Measurements from ENCODE around the gene C2orf42. TPM values are rescaled to one million over a fixed set of nuclear protein-coding genes. Genes with fewer than 3 reads are reported as not detected.
"Not testable (repeated sequence)": the region's sequence is repeated elsewhere in the genome, so short reads cannot be mapped to it uniquely, and the experiment has no call there.

Gene C2orf42
- total RNA-seq, 1 donor from 2014 or later: 13.2 TPM

DNA sequence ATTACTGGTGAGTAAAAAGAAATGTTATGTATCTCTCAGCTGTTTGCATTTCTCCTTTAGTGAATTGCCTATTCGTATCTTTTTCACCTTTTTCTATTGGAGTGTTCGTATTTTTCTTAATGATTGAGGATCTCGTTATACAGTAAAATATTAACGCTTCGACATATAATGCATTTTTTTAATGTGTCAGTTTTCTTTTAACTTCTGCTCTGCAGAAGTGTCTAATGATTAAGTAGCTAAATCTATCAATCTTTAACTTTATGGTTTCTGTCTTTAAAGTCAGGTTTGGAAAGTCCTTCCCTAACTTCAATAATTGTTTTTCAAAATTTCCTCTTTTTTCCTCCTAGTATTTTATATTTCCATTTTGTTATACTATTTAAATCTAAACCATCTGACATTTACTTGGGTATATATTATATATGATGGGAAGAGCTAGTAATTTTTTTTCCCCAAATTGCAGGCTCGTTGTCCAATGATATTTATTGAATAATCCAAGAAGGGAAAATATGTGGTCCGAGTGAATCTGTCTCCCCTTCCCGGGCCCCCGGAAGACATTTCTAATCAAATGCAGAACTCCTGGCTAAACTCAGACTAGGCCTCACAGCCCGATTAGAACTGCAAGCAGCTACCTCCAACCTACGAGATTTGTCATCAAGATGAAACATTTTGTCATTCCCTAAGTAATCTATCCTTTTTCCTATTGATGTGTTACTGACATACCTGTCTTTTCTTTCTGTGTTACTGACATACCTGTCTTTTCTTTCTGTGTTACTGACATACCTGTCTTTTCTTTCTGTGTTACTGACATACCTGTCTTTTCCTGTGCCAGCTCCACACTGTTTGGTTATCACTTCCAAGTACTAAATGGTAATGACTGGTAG is 86.3 kb downstream of the C2orf42 start:
- peak; percentile 67 for DNase-seq (ENCODE audit: low read depth)

DNA sequence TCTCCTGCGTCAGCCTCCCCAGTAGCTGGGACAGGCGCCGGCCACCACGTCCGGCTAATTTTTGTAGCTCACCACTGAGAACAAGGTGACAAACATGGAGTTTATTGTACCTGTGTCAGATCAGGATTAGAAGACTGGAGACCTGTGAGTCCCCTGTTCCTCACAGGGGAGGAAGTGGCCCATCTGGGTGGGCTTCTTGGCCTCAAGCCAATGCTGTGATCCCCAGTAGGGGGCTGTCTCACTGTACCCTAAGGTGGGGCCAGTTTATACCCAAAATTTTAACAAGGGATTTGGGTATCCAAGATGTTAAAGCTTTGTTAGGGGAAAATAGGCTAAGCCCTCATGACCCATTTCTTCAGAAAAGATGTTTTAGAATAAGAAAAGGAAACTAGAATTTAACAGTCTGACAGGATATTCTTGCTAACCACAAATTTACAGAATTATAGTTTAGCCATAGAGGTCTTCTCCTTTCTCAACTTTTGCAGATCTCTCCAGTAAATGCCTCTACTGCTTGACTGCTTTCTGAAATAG is 87.2 kb downstream of the C2orf42 start:
- DNase-seq (ENCODE audit: low read depth): no peak

DNA sequence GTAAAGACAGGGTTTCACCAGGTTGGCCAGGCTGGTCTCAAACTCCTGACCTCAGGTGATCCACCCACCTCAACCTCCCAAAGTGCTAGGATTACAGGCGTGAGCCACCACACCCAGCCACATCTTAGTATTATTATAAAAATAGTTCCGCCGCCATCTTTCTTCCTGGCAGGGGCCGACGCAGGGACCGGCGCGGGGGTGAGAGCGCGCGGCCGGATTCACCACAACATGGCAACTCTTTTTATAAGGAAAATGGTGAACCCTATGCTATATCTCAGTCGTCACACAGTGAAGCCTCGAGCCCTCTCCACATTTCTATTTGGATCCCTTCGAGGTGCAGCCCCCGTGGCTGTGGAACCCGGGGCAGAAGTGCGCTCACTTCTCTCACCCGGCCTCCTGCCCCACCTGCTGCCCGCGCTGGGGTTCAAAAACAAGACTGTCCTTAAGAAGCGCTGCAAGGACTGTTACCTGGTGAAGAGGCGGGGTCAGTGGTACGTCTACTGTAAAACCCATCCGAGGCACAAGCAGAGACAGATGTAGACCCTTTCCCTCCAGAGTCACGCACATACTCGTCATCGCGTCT is 88.4 kb downstream of the C2orf42 start:
- DNase-seq (ENCODE audit: low read depth): not testable (repeated sequence)

DNA sequence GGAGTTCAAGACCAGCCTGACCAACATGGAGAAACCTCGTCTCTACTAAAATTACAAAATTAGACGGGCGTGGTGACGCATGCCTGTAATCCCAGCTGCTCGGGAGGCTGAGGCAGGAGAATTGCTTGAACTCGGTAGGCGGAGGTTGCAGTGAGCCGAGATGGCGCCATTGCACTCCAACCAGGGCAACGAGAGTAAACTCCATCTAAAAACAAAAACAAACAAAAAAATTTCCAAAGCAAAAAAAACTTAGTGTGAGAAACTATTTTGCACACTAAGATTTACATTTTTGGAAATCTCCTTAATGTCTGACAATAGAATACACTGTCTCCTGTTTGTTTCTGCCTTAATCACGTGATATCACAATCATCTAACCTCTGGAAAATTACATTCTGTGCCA is 89.1 kb downstream of the C2orf42 start:
- not testable (repeated sequence) for DNase-seq (ENCODE audit: low read depth)

DNA sequence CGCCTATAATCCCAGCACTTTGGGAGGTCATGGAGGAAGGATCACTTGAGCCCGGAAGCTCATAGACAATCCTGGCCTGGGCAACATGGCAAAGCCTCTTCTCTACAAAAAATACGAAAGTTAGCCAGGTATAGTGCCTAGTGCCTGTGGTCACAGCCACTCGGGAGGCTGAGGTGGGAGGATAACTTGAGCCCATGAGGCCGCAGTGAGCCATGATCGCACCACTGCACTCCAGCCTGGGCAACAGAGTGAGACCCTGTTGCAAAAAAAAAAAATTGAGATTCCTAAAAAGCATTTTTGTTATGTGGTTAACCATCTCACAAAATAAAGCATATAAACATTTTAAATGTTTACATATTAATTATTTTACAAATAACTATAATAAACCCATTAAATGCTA is 89.6 kb downstream of the C2orf42 start:
- DNase-seq (ENCODE audit: low read depth): no peak

Other genes starting within 250 kb of the C2orf42 start
- 0.80 and 0.99 TPM in 2 replicates for gene ASPRV1, start 229.4 kb downstream of the C2orf42 start, total RNA-seq
- gene PCBP1, start 103.5 kb downstream of the C2orf42 start, total RNA-seq: 58.6 and 60.0 TPM in 2 replicates
- gene TIA1, start 57.6 kb upstream of the C2orf42 start, total RNA-seq: 97.5 and 115 TPM in 2 replicates
- gene PCYOX1, start 67.1 kb upstream of the C2orf42 start, total RNA-seq: 28.4 and 33.9 TPM in 2 replicates
- 76.3 and 78.8 TPM in 2 replicates for gene SNRPG, start 102.7 kb upstream of the C2orf42 start, total RNA-seq
- gene FAM136A, start 111.0 kb upstream of the C2orf42 start, total RNA-seq: 55.8 and 61.9 TPM in 2 replicates